Measurements from ENCODE around the gene EFR3B.
"Not testable (repeated sequence)": the region's sequence is repeated elsewhere in the genome, so short reads cannot be mapped to it uniquely, and the experiment has no call there.

EFR3B gene

GRCh38 chr2:25041928-25042320, at the start of gene EFR3B:
TSS of gene EFR3B (plus strand) at chr2:25042076. CDS start at chr2:25042313, 237 bp downstream.
- DNase-seq = peak; percentile 85

GRCh38 chr2:24993406-24994145, 48.3 kb upstream of the EFR3B start:
- no peak for DNase-seq

- no peak for DNase-seq
Observed at GRCh38 chr2:24994146-24994724, 47.6 kb upstream of the EFR3B start.

GRCh38 chr2:24999097-24999496, 42.8 kb upstream of the EFR3B start:
- not testable (repeated sequence) for DNase-seq

DNA sequence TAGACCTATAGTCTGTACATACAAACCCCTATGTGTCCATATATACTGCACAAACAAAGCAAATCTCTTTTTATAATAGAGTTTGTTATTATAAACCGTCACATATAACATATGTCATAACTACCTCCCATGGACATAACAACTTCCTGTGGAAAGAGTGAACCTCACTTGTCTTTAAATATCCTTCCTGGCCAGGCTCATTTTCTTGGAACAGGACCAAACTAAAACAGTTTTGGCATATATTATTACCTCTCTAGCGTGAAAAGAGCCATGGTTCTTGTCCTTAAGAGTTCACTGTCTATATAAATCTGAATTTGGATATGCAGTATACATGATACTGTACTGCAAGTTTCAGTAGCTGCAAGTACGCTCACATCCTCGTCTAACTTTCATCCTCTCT, 41.8 kb upstream of the EFR3B start:
- no peak for DNase-seq

DNA sequence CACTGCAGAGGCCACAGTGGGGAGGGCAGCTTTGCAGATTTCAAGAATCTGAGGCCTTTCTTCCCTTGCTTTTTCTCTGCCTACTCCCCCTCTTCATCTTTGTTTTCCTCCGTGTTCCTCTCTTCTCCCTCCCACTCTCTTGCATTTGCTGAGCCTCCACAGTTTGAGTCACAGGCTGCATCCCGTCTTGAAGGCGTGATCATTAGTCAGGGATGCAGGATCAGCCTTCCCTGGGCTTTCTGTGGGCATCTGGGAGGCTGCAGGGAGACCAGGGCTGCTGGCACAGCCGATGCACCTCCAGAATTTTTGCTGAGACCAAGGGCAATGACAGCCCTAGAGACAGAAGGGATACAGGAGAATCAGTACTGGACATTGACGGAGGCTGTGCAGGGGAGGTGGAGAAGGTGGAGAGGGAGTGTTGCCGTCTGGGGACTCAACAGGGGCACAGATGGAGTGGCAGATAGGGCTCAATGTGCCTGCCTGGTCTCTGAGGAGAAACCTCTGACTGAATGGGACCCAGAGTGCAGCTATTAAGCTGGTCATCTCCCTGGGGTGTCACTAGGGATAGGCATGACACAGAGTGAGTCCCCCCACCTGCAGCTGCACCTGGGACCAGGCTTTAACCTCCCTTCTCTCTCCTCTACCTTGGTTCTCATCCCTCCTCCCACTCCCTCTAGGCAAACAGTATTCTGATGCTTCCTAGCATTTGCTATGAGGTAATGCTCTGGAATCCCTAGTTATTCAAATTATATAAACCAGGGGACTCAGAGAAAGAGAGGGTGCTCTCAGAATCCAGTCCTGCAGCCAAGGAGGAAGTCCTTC, 41.2 kb upstream of the EFR3B start:
- no peak for DNase-seq

DNA sequence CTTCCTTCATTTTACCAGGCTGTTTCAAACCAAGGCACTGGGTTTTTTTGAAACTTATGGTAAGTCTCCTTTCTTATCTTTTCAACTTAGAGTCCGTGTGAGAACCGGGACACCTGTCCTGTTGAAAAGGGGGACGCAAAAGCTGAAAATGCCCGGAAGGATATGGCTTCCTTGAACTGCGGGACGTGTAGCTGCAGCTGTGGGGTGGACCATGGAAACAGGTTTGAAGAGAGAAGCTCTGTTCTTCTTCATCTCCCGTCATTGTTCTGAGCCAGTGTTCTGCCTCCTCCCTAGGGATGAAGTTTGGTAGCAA, 40.6 kb upstream of the EFR3B start:
- DNase-seq = no peak

DNA sequence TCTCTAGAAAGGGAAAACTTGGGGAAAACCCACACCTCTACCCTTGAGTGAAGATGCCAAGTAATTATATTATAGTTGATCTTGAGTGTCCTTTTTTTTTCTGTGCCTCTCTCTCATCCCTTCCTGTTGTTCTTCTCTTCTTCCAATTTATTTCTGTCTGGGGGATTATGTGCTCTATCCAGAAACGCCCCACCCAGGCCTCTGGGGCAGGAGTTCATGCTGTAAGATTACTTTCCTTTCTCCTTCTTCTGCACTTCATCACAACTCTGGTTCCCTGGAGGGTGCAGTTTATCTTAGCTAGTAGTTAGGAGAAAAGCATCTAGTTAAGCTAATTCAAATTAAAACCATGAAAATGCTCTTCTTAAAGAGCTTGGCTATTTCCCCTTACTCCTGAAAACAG, 39.8 kb upstream of the EFR3B start:
- DNase-seq = no peak

GRCh38 chr2:25009954-25010353, 31.9 kb upstream of the EFR3B start:
- no peak for DNase-seq

GRCh38 chr2:25011342-25011741, 30.5 kb upstream of the EFR3B start:
- DNase-seq = not testable (repeated sequence)

DNA sequence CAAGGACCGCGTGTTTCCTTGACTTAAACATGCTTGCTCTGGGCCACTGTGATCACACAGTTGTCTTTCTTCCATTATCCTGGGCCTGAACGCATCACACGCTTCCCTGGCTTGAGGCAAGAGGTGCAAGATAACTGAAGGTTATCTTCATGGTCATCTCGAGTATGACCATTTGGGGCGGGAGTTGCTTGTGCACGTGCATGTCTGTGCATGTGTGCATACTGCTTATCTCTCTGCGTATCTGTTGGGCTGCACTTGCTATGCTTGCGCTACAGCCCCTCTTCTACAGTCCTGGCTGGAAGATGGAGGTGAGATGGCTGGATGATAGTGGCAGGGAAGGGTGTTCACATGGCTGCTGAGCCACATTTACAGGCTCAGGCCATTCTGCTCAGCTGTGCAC, 27.2 kb upstream of the EFR3B start:
- DNase-seq = no peak

GRCh38 chr2:25018681-25019080, 23.2 kb upstream of the EFR3B start:
- no peak for DNase-seq

GRCh38 chr2:25021791-25022362, 20.0 kb upstream of the EFR3B start:
- no peak for DNase-seq

DNA sequence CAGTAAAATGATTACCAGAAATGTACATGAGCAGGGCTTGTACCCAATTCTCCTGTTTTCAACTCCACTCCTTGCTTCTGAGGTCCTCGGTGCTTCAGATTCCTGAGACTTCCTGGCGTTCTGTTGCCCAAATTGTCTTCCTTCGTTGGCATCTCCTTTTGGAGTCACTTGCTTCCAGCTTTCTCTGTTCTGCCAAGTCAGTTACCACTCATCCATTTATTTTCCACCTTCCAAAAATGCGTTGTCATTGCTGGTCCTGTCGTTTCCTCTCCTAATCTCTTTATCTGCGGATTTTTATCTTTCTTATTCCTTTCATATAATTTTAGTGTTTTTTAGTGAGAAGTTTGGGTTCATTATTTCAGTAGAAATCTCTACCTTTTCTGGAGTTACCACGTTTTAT, 18.5 kb upstream of the EFR3B start:
- DNase-seq = no peak

DNA sequence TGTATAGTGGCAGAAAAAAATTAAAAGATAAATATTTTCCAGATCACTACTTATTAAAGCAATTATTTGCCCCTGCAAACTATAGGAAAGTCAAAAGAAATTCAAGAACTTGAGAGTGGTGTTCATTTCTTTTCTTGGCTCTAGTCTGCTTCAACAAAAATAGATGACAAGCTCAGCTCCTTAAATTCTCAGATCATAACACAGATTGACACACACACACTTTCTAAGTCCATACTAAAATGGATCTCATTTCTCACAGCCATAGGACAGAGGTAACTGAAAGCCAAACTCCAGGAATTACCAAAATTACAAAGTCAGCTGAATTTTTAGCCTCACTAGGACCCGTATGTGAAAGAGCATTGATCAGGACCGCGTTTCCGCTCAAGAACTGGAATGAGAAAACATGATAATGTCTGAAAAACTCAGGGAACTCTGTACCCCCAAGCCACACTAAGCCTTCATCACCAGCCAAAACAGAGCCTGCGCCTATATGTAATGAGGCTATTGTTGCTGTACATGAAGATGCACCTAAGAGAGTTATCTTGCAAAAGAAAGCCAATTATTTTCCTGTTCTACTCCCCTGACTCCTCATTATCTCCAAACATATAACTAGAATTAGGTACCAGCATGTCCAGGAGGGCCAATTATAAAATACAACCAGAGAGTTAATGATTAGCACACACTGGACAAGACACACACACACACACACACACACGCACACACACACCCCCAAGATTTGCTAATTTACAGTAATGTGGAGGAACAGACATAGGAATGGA, 16.5 kb upstream of the EFR3B start:
- DNase-seq = no peak

GRCh38 chr2:25026008-25026530, 15.8 kb upstream of the EFR3B start:
- no peak for DNase-seq

DNA sequence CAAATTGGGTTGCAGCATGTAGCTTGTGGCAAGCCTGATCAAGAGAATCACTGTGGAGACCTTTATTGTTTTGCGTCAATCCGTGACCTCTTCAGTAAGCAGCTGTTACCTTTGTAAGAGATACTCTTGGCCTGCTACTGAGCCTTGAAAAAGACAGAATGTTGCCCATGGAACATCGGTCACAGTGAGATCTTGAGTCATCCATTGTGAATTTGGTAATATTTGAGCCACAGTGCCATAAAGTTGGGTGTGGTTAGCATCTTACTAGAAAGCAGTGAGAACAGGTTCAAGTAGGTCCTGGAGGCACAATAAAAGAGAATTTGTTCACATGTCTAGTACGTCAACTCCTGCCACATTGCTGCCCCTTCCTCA, 12.7 kb upstream of the EFR3B start:
- no peak for DNase-seq

- no peak for DNase-seq
Observed at GRCh38 chr2:25030702-25031101, 11.2 kb upstream of the EFR3B start.

DNA sequence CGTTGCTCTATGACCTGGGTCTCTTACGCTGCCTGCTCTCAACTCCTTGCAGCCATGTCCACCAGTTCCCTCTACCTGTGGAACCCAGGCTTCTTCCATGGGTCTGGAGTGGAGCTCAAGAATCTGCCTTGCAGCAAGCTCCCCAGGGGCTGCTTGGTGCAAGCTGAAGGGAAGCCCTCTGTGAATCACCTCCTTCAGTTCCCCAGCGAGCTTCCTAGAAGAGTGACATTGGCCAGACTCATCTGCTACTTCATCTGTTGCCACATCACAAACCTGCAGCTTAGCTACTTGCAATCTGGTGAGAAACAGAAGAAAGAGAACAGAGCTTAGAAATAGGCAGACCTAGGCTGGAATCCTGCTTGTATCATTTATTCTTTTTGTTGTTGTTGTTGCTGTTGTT, 9.8 kb upstream of the EFR3B start:
- no peak for DNase-seq

DNA sequence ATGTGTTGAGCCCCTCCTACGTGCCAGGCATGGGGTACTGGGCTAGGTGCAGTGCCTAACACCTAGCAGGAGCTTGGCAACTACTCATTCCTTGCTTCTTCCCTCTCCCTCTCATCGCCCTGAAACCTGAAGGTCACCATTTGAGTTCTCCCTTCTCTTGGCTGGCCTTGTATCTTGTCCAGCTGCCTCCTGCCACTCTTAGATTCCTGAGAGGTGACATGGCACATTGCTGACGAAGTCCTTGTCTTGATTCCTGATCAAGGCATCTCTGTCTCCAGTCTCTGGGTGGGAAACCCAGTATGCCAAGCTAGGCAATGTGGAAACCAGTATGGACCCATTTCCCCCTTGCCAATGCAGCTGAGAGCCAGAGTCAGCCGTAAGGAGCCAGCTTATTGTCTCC, 9.0 kb upstream of the EFR3B start:
- no peak for DNase-seq

DNA sequence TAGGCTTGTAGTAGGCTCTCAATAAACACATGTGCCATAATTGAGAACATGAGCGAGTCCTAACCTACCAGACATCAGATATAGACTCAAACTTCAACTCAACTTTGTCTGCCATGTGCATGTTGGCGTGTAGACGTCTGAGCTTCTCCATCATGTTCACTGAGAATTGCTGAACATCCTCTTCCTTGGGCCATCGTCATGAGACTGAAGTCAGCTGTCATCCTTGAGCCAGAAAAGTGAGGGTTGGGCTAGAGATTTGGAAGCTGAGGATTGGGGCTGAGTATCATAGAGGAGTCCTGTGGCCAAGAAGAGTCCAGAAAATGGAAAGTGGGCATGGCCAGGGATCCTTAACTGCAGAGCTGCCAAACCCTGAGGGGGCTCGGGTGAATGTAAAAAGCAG, 7.8 kb upstream of the EFR3B start:
- no peak for DNase-seq

- DNase-seq = no peak
Observed at GRCh38 chr2:25035537-25036220, 6.2 kb upstream of the EFR3B start.

All from activated T-cell treated with anti-CD3 and anti-CD28 coated beads, Interleukin-2, amount 50 U/mL, for 1 hour (primary cell).